Inflammatory macrophage (primary cell): Measurements from ENCODE around the gene B4GALNT4.
A peak's percentile ranks its signal among the peaks of the same experiment; 100 is the strongest.
"Not testable (repeated sequence)": the region's sequence is repeated elsewhere in the genome, so short reads cannot be mapped to it uniquely, and the experiment has no call there.

Source experiments
- DNase-seq, 2 donors: peaks; one replicate each; pipeline ENCODE4 v3.0.0-alpha.2; 2020 to 2022

The B4GALNT4 gene

GRCh38 chr11:394034-394857 is 24.9 kb downstream of the B4GALNT4 start, which contains the start of gene PKP3:
PKP3 (plus strand) TSS chr11:394209; CDS start chr11:394293, 84 bp downstream.
- no peak for DNase-seq

- no peak for DNase-seq
Measured at GRCh38 chr11:394858-395655, 25.8 kb downstream of the B4GALNT4 start.

GRCh38 chr11:395866-396265 is 26.6 kb downstream of the B4GALNT4 start:
- no peak for DNase-seq

GRCh38 chr11:396511-396947 is 27.2 kb downstream of the B4GALNT4 start:
- DNase-seq, result peak; percentile 12 to 27

GRCh38 chr11:396948-397548 is 27.7 kb downstream of the B4GALNT4 start:
- peak; percentile 46 to 54 for DNase-seq

- DNase-seq, result peak; percentile 17 to 46
Measured at GRCh38 chr11:398826-399225, 29.5 kb downstream of the B4GALNT4 start.

GRCh38 chr11:399731-400211 is 30.5 kb downstream of the B4GALNT4 start:
- DNase-seq, result peak in 1 of 2 donors; percentile 8

GRCh38 chr11:400241-400689 is 31.0 kb downstream of the B4GALNT4 start:
- DNase-seq, result no peak

- DNase-seq, result not testable (repeated sequence)
Measured at GRCh38 chr11:401196-401595, 31.9 kb downstream of the B4GALNT4 start.

- DNase-seq, result no peak
Measured at GRCh38 chr11:403021-403760, 33.9 kb downstream of the B4GALNT4 start.

GRCh38 chr11:403761-404431 is 34.6 kb downstream of the B4GALNT4 start:
- no peak for DNase-seq

GRCh38 chr11:404551-405264 is 35.4 kb downstream of the B4GALNT4 start:
- no peak for DNase-seq

GRCh38 chr11:405323-405953 is 36.1 kb downstream of the B4GALNT4 start:
- no peak for DNase-seq

GRCh38 chr11:405954-406795 is 36.9 kb downstream of the B4GALNT4 start:
- no peak for DNase-seq

GRCh38 chr11:406796-407650 is 37.7 kb downstream of the B4GALNT4 start:
- DNase-seq, result peak; percentile 71 to 74

- no peak for DNase-seq
Measured at GRCh38 chr11:407651-408123, 38.4 kb downstream of the B4GALNT4 start.

- DNase-seq, result no peak
Measured at GRCh38 chr11:408154-409007, 39.1 kb downstream of the B4GALNT4 start.
